ENCODE data around the gene PSENEN. TPM values are rescaled to one million over a fixed set of nuclear protein-coding genes. Genes with fewer than 3 reads are reported as not detected.

PSENEN gene
- total and polyA plus RNA-seq, 5 donors from 2014 or later: 21.1 to 99.6 (median 68.9) TPM

DNA sequence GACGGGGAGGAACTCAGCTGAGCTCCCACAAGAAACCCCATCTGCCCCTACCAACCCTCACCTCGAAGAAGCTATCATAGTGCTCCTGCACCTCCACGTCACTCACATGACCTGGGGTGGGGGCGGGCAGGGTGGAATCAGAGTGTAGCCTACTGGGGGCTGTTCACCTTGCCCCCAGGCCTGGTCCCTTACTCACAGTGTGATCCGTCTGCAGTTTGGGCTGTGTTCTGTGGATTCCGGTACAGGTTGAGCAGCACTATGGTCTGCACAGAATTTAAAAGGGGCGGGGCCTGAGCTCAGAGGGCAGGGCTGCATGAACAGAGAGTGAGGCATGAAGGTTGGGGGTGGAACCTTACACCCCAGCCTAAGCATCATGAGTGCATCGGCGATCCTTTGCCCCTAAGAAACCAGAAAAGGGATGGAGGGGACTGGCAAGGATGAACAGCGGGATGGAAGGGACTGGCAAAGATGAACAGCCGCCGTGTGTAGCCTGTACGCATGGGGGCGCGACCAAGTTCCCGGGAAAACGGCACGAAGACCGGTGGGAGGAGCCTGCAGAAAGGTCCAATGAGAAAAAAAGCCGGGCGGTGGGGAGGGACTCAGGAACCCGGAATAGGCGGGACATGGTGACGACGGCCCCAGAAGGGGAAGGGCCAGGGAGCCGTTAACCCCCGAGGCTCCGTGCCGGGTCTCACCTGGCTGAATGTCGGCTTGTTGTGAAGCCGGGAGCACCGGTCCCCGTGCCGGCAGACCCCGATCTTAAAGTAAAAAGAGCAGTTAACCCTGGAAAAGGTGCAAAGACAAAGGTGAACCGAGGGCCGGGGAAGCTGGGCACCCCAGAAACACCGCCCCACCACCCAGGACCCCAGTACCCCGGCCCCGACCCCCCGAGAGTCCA, 772 bp upstream of the PSENEN start:
- no peaks in the 10 kb centered on the region for H3K9me3 Mint-ChIP-seq
- peaks cover 9% of the 10 kb centered on the region for H3K36me3 Mint-ChIP-seq
- H3K27ac Mint-ChIP-seq: peak overlapping the region; percentile 99 to 100 (median 100)
- H3K9me3 ChIP-seq (ENCODE audit: control insufficient read depth in 2 of 2, low read length in 2 of 2): no peaks in the 10 kb centered on the region
- ATAC-seq (ENCODE audit: low read depth in 2 of 2) (peak; percentile 52 to 54), DNase-seq (peak; percentile 91 to 97 (median 96))
- H3K4me3 ChIP-seq (ENCODE audit: low read depth, low read length): peak overlapping the region; percentile 88
- H3K27me3 Mint-ChIP-seq: peaks cover 12% of the 10 kb centered on the region
- H3K4me1 ChIP-seq (ENCODE audit: control insufficient read depth, insufficient read depth, low read length, poor library complexity, severe bottlenecking): peaks cover 73% of the 10 kb centered on the region
- peak overlapping the region; percentile 90 to 98 (median 94) for H3K4me3 Mint-ChIP-seq
- H3K36me3 ChIP-seq (ENCODE audit: control insufficient read depth, insufficient read depth, low read length): no peaks in the 10 kb centered on the region
- peak overlapping the region; percentile 100 for H3K27ac ChIP-seq (ENCODE audit: insufficient read depth, low read length, poor library complexity, severe bottlenecking)
- H3K27me3 ChIP-seq (ENCODE audit: control insufficient read depth, insufficient read depth, low read length): no peaks in the 10 kb centered on the region
- peaks cover 5 to 69% (median 37%) of the 10 kb centered on the region in 4 donors for H3K4me1 Mint-ChIP-seq

DNA sequence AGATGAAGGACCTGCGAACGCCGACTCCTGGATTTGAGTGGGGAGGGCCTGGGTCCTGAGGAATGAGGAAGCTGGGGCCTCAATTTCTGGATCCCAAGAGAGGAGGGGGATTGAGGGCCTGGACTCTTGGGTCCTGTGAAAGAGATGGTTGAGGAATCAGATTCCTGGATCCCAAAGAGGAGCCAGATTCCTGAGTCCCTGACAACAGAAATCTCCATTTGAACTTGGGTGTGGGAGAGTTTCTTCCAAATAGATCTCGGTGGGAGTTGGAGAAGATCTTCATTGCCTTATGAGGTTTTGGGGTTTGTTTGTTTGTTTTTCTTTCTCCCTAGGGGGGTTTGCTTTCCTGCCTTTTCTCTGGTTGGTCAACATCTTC, 624 bp downstream of the PSENEN start:
- Histone ChIP-seq H3K4me3 (ENCODE audit: low read depth, low read length) (peak overlapping the region; percentile 88), H3K27ac (ENCODE audit: insufficient read depth, low read length, poor library complexity, severe bottlenecking) (peak overlapping the region; percentile 100), H3K36me3 (ENCODE audit: control insufficient read depth, insufficient read depth, low read length) (no peaks in the 10 kb centered on the region), H3K4me1 (ENCODE audit: control insufficient read depth, insufficient read depth, low read length, poor library complexity, severe bottlenecking) (peaks cover 61% of the 10 kb centered on the region), H3K9me3 (ENCODE audit: control insufficient read depth in 2 of 2, low read length in 2 of 2) (no peaks in the 10 kb centered on the region), H3K27me3 (ENCODE audit: control insufficient read depth, insufficient read depth, low read length) (no peaks in the 10 kb centered on the region)
- ATAC-seq (ENCODE audit: low read depth in 2 of 2) (no peak), DNase-seq (no peak)
- H3K27me3 Mint-ChIP-seq: peaks cover 12% of the 10 kb centered on the region
- H3K36me3 Mint-ChIP-seq: peaks cover 9% of the 10 kb centered on the region
- H3K4me1 Mint-ChIP-seq: peaks cover 5 to 64% (median 32%) of the 10 kb centered on the region in 4 donors
- peak overlapping the region; percentile 90 to 98 (median 94) for H3K4me3 Mint-ChIP-seq
- peak overlapping the region in 2 of 3 donors; percentile 100 for H3K27ac Mint-ChIP-seq
- H3K9me3 Mint-ChIP-seq: no peaks in the 10 kb centered on the region

DNA sequence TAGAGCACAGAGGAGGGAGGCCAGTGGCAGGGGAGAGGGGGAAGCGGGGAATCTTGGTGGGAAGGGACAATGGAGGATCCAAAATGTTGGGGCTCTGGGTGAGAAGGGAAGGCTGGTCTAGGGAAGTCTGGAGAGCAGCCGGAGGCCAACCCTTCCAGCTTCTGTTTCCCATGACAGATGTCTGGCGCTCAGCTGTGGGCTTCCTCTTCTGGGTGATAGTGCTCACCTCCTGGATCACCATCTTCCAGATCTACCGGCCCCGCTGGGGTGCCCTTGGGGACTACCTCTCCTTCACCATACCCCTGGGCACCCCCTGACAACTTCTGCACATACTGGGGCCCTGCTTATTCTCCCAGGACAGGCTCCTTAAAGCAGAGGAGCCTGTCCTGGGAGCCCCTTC, 1.1 kb downstream of the PSENEN start:
- H3K27me3 Mint-ChIP-seq: peaks cover 12% of the 10 kb centered on the region
- Histone ChIP-seq H3K27ac (ENCODE audit: insufficient read depth, low read length, poor library complexity, severe bottlenecking) (no peak overlapping the region), H3K4me3 (ENCODE audit: low read depth, low read length) (no peak overlapping the region), H3K27me3 (ENCODE audit: control insufficient read depth, insufficient read depth, low read length) (no peaks in the 10 kb centered on the region), H3K36me3 (ENCODE audit: control insufficient read depth, insufficient read depth, low read length) (no peaks in the 10 kb centered on the region), H3K9me3 (ENCODE audit: control insufficient read depth in 2 of 2, low read length in 2 of 2) (no peaks in the 10 kb centered on the region), H3K4me1 (ENCODE audit: control insufficient read depth, insufficient read depth, low read length, poor library complexity, severe bottlenecking) (peaks cover 58% of the 10 kb centered on the region)
- DNase-seq: no peak
- peak overlapping the region; percentile 90 to 98 (median 94) for H3K4me3 Mint-ChIP-seq
- H3K27ac Mint-ChIP-seq: peak overlapping the region in 1 of 3 donors; percentile 100
- ATAC-seq (ENCODE audit: low read depth in 2 of 2): no peak
- peaks cover 5 to 64% (median 32%) of the 10 kb centered on the region in 4 donors for H3K4me1 Mint-ChIP-seq
- H3K36me3 Mint-ChIP-seq: peaks cover 9% of the 10 kb centered on the region
- H3K9me3 Mint-ChIP-seq: no peaks in the 10 kb centered on the region

DNA sequence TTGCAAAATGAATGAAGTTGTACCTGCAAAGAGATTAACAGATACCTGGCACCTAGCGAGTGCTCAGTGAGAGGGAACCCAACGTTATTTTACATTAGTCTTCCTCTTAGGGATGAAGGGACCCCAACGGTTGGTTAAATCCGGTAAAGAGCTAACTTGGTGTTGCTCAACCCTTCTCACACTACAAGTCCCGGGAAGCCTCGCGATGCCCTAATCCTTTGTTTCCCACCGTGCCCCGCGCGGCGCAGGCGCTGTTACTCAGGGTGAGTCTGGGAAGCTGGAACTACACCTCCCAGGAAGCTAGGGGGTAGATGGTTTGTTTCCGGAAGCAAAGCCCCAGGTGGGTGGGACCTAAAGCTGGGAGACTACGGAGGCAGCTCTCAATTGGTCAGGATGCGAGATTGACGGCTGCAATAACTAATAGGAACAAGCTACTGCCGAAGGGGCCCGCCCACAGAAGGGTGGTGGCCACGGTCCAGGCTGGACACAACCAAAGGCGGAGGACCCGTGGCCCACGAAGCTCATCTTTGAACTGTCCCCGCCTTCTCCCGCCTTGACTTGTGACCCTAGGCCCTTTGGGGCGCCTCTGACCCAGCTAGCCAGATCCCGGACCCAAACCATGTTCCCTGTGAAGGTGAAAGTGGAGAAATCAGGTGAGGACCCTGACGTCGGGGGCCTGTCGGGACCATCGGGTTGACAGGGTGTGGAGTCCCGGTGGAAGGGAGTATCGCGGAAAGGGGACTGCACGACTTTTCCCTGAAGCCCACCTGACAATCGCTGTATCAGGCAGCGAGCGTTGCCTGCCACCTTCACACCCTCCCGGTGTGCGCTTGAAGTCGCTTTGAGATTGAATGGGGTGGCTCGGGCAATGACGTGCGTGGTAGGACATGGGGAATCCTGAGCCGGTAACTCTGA, 2.9 kb downstream of the PSENEN start, which contains the start of gene LIN37:
Gene LIN37, plus strand, starts transcription at position 471 of the 915 bp plus-strand sequence. Its CDS starts 149 bp downstream, at position 620.
- no peaks in the 10 kb centered on the region for H3K27me3 ChIP-seq (ENCODE audit: control insufficient read depth, insufficient read depth, low read length)
- DNase-seq (peak; percentile 98 to 99 (median 99)), ATAC-seq (ENCODE audit: low read depth in 2 of 2) (peak; percentile 76 to 77)
- Mint-ChIP-seq H3K4me3 (peak within 1 kb of the TSS; percentile 91 to 98 (median 97)), H3K36me3 (peaks cover 3% of the 10 kb centered on the region), H3K27ac (peak within 1 kb of the TSS; percentile 87 to 98 (median 95)), H3K9me3 (no peaks in the 10 kb centered on the region), H3K4me1 (peaks cover 5 to 49% (median 25%) of the 10 kb centered on the region in 4 donors), H3K27me3 (peaks cover 6% of the 10 kb centered on the region)
- peak within 1 kb of the TSS; percentile 88 for H3K4me3 ChIP-seq (ENCODE audit: low read depth, low read length)
- H3K9me3 ChIP-seq (ENCODE audit: control insufficient read depth in 2 of 2, low read length in 2 of 2): no peaks in the 10 kb centered on the region
- peaks cover 40% of the 10 kb centered on the region for H3K4me1 ChIP-seq (ENCODE audit: control insufficient read depth, insufficient read depth, low read length, poor library complexity, severe bottlenecking)
- H3K36me3 ChIP-seq (ENCODE audit: control insufficient read depth, insufficient read depth, low read length): peaks cover 8% of the 10 kb centered on the region
- H3K27ac ChIP-seq (ENCODE audit: insufficient read depth, low read length, poor library complexity, severe bottlenecking): peak within 1 kb of the TSS; percentile 78

DNA sequence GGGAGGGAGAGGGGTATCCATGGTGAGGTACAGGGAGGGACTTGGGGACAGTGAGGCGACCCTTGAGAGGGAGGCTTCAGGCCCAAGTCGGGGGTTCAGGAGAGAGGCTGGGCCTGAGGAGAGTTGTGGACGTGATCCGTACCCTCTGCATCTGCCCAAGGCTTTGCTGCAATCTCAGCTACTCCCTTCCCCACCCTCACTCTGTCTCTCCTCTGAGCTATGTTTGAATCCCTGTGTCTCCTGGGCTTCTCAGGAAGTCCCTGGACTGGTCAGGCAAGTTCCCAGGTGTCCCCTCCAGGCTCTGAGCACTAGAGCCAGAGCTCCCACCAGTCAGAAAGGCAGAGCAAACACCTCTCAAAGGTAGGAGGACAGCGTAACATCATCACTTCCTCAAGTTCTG, 4.7 kb downstream of the PSENEN start:
- no peak overlapping the region for H3K4me3 ChIP-seq (ENCODE audit: low read depth, low read length)
- Mint-ChIP-seq H3K36me3 (peaks cover 3% of the 10 kb centered on the region), H3K4me3 (peak overlapping the region; percentile 26 to 81 (median 58)), H3K27ac (no peak overlapping the region), H3K27me3 (peaks cover 5% of the 10 kb centered on the region), H3K9me3 (no peaks in the 10 kb centered on the region), H3K4me1 (peaks cover 5 to 45% (median 18%) of the 10 kb centered on the region in 4 donors)
- H3K9me3 ChIP-seq (ENCODE audit: control insufficient read depth in 2 of 2, low read length in 2 of 2): no peaks in the 10 kb centered on the region
- ATAC-seq (ENCODE audit: low read depth in 2 of 2) (no peak), DNase-seq (no peak)
- no peak overlapping the region for H3K27ac ChIP-seq (ENCODE audit: insufficient read depth, low read length, poor library complexity, severe bottlenecking)
- H3K36me3 ChIP-seq (ENCODE audit: control insufficient read depth, insufficient read depth, low read length): peaks cover 14% of the 10 kb centered on the region
- peaks cover 28% of the 10 kb centered on the region for H3K4me1 ChIP-seq (ENCODE audit: control insufficient read depth, insufficient read depth, low read length, poor library complexity, severe bottlenecking)
- H3K27me3 ChIP-seq (ENCODE audit: control insufficient read depth, insufficient read depth, low read length): no peaks in the 10 kb centered on the region

DNA sequence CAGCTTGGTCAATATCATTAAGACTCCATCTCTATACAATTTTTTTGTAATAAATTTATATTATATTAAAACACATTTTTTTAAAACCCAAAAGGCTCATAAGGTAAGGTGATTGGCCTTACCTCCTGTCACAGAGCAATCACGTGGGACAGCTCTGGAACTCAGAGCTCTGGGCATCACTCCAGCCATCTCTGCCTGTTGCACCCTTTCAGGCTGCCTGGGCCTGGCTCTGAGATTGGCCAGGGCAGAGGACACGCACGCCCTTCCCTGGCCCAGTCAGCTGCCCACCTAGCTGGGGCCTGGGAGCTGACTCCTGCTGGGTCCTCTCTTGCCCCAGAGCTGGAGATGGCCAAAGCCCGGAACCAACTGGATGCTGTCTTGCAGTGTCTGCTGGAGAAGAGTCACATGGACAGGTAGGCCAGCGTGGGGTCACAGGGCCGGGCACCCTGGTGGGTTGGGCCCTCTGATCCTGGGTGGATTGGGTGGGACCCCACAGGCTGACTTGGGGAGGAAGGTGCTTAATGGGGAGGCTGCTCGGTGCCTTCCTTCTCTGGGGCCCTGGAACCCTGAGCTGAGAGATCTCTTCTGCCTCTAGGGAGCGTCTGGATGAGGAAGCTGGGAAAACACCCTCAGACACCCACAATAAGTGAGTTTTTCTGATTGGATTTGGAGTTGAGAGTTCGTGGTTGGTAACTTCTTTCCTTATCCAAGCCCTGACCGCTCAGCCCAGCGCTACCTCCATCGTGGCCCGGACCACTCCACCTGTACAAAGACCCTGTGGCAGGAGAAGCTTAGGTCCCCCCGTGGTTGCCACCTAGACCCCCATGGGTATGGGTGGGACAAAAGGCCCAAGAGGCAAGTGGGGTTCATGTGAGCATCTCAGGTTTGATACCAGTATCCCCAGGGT, 6.6 kb downstream of the PSENEN start:
- Mint-ChIP-seq H3K4me3 (peak overlapping the region in 1 of 4 donors; percentile 44), H3K36me3 (peaks cover 3% of the 10 kb centered on the region), H3K27ac (no peak overlapping the region), H3K9me3 (no peaks in the 10 kb centered on the region), H3K4me1 (peaks cover 5 to 44% (median 8%) of the 10 kb centered on the region in 4 donors), H3K27me3 (no peaks in the 10 kb centered on the region)
- DNase-seq (no peak), ATAC-seq (ENCODE audit: low read depth in 2 of 2) (no peak)
- Histone ChIP-seq H3K36me3 (ENCODE audit: control insufficient read depth, insufficient read depth, low read length) (peaks cover 14% of the 10 kb centered on the region), H3K4me1 (ENCODE audit: control insufficient read depth, insufficient read depth, low read length, poor library complexity, severe bottlenecking) (peaks cover 36% of the 10 kb centered on the region), H3K27ac (ENCODE audit: insufficient read depth, low read length, poor library complexity, severe bottlenecking) (no peak overlapping the region), H3K27me3 (ENCODE audit: control insufficient read depth, insufficient read depth, low read length) (no peaks in the 10 kb centered on the region), H3K4me3 (ENCODE audit: low read depth, low read length) (no peak overlapping the region), H3K9me3 (ENCODE audit: control insufficient read depth in 2 of 2, low read length in 2 of 2) (no peaks in the 10 kb centered on the region)

All from CD4-positive, CD25-positive, alpha-beta regulatory T cell (primary cell).